Stimulated activated CD8-positive, alpha-beta memory T cell treated with anti-CD3 and anti-CD28 coated beads, Interleukin-15, amount 100 ng/mL, for 24 hours (primary cell): ENCODE results near the gene CFAP70.
A peak's percentile ranks its signal among the peaks of the same experiment; 100 is the strongest.

Experiments used
- DNase-seq: peaks from one replicate; pipeline ENCODE4 v3.0.0-alpha.2; 2020; ENCODE audit warnings: low read depth

Gene CFAP70

DNA sequence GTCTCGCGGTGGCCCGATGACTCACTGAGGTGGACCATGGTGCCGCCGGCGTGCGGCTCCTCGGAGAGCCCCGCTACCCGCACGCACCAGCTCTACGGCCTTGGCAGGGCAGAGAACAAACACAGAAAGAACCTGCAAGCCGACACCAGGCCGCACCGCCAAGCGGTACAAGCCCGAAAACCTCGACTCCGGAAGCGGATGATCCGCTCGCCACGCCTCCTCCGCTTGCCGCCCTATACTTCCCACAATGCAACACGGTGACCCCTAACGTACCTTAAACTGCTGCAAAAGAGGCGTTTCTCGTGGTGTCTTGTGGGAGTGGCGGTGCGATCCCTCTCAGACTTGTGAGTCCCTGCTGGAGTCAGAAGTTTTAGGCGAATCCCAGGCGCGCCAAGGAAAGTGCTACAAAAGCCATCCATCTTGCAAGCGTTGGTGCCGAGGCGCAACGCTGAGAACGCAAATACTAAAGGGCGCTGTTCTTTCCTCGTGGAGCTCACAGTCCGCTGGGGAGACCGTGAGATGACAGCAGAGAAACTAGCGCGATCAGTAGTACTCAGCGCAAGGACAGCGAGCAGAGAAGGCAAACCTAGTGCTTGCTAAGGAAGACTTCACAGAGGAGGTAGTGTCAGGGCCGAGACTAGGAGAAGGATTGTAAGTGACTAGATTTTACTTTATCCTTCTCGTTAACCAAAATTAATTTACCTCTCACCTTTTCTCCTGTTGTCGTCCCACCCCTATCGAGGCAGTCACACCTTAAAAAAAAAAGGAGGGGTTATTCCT lies 106.0 kb downstream of the CFAP70 start, which contains the start of gene MRPS16:
Gene MRPS16 (minus strand): TSS at position 200 of the 780 bp plus-strand sequence. CDS start 162 bp downstream, at position 38.
- DNase-seq, result peak; percentile 75

DNA sequence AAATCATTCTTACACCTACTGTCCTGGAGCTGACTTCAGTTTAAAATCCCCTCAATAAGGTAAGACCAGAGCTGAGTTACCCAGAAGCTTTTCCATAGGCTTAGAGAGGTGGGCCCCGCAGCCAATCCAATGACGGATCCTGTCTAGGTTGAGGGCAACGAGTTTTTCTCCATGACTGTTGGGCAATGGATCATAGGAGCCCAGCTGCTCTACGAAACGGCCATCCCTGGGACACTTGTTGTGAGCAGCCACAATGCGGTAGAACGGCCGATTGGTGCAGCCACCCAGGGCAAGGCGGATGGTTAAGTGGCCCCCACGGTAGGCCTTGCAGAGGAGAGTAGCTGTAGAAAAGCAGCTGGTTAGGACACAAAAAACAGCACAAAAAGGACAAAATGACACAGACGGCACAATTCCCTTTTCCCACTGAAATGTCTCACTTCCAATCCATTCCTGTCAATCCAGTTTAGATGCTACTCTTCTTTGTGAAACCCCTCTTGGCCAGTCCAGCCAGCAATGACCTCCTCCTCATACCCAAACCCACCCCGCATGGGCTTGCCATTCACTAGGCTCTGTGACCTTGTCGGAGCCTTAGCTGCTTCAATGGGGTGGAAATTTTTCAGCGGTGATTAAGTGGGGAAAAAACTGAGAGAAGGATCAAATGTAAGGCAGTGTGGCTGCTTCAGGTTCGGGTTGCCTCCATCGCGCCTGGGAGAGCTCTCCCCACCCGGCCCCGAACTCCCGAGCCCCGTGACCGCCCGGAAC lies 106.8 kb downstream of the CFAP70 start:
- no peak for DNase-seq

DNA sequence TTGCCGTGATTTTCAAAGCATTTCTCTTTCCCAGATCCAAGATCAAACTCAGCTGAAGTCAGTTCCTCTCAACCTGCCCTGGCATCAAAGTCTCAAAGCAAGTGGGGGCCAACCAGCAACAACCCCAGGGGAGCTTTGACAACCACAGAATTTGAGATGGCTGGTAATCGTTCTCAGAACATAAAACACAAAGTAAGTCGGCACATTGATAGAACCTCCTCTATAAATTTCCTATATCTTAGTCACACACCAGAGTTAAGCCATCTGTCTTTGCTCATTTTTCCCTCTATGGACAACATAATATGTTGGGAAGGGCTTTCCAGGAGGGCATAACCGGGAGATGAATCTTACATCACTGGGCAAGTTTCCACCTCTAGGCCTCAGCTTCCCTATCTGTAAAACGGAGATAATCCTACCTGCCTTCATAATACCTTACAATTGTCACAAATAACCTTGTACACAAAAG lies 110.4 kb downstream of the CFAP70 start:
- no peak for DNase-seq

DNA sequence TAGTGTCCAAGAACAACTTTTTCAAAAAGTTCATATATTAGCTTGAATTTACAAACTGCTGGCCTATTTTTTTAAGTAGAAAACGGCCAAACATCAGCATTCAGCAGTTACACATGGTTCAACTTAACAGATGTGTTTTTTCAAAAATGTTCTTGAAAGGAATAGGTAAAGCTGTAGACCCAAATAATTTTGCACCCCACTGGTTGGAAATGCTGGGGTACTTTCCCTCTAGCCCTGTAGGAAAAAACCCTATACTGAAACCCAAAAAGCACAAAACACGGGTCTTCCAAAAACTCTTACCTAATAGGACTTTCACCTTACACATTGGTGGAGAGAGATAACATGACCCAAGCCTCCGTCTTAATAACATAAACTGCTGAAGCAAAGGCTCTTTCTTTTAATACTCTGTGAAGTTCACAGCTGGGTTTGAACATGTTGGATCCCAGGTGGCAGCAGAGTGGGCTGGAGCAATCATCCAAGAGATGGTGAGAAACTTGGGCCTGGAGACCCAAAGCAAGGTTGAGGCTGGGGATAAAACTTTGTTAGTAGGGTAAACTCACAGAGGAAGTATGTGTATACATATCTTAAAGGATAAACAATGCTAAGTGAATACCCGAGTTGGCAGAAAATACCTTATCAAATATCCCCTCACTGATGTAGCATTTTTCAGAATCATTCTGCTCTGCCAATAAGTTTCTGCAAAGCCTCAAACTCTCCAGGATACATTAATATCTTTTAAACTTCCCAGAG lies 111.0 kb downstream of the CFAP70 start:
- no peak for DNase-seq

DNA sequence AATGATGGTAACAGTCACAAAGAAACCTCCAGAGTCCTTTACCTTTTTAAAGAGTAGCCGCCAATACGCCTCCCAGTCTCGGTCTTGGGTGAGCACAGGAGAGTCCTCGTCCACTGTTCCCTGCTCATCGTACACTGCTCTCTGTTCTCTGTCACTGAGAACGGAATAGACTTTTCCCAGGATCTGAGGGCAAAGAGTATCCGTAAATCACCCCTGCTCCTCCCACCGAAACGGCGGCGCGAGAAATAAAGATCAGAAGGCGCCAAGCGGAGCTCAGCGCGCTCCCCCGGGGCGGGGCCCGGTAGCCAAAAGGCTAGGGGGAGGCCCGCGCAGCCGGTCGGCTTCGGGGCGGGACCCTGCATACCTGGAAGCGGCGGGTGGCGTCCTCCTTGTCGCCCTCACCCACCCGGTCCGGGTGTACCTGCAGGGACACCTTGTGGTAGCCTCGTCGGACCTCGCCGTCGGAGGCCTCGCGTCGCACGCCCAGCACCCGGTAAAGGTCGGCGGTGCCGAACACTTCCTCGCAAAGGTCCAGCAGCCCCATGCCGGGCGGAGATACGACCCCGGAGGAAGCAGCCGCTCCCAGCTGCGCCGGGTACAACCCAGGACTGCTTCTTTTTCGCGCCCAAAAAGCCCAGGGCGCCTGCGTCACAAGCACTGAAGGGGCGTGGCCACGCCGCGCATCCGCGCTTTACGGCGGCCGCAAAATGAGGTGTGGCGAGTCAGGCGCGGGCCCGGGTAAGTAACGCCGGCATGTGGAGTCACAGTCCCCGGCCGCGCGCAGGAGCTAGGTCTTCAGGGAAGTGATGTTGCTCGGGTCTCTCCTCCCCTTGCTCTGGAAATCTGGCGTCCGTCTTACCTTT lies 111.8 kb downstream of the CFAP70 start, which contains the start of gene DNAJC9:
Gene DNAJC9 (minus strand): TSS at position 610 of the 863 bp plus-strand sequence. CDS start 66 bp downstream, at position 544.
- peak; percentile 96 for DNase-seq

DNA sequence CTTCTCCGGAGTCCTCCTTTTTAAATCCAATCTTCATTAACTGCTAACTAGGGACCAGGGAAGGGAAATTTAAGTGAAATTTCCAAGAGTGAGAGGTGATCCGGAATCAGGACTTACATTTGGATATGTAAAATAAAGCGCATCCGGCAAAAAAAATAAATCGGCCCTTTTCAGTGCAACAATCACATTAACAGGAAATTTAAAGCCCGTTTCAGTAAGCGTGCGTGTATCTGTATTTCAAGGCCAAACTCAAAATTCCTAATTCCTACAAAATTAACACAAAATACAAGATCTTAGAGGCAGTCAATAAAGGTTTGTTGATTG lies 112.4 kb downstream of the CFAP70 start:
- DNase-seq, result no peak

DNA sequence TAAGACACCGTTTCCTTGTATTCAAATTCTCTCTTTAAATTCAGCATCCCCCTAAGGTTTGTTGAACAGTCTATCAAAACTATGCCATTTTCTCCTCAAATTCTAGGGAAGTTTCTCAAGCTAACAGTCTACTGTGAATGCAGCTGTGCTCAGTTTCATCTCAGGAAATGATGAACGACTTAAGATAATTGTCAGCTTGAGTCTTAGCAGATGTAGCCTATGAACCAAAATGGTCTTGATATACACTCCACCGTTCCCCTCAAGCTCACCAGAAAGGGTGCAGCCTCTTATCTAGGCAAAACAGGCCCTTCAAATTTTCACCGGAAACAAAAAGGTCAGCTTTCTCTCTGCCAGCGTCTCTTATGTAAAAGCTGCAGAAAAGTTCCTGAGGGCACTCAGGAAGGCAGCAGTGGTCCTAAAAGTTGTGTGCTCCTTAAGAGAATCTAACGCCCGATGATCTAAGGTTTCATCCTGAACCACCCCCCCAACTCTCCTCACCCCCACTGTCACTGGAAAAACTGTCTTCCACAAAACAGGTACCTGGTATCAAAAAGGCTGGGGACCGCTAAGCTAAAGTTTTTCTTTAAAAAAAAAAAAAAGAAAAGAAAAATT lies 113.7 kb downstream of the CFAP70 start:
- DNase-seq, result no peak

DNA sequence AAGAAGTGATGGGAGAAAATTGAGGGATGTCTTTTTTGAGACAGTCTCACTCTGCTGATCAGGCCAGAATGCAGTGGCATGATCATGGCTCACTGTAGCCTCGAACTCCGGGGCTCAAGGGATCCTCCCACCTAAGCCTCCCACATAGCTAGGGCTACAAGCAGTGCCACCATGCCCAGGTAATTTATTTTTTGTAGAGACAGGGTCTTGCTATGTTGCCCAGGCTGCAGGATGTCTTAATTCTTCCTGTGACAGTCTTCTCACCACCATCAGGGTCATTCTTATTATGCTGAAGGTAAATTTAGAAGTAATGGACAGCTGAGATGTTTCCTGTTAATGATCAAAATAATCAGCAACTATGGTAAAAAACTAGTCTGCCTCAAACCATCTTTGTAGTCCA lies 118.8 kb downstream of the CFAP70 start:
- no peak for DNase-seq

DNA sequence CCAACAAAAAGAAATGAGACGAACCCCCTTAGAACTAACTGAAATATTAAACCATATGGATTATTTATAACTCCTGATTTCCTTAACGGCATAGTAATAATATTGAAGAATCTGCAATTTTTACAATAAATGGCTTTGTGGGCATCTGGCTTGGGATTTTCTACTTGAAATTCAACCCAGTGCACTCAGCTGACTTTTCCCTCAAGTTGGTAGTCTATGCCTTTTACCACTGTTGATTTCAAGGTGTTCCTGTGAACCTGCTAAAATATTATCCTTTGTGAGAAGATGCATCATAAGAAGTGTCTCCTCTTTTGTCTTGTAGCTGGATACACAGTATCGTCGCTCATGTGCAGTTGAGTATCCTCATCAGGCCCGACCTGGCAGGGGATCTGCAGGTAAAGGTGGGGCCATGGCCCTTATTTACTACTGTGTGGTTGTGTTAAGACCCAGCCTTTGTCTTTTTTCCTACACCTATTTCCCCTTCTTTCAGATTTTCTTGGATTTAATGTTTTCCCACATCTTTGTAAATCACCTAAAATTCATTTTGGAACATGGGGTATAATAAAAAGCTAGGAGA lies 119.6 kb downstream of the CFAP70 start:
- no peak for DNase-seq

DNA sequence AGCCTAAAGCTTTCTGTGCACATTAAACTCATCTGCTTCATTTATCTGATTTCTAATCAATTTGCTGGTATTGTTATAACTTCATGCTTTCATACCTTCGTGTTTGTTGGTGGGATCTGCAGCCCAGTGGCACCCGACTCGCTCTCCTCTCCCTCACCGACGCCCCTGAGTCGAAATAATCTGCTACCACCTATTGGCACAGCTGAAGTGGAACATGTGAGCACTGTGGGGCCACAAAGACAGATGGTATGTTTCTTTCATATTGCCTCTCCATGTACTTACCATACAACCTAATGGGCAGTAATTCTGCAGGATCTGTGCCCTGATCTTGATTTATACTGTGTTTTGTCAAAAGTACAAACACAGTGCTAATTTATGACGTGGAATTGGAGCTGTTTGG lies 124.0 kb downstream of the CFAP70 start:
- DNase-seq, result no peak

DNA sequence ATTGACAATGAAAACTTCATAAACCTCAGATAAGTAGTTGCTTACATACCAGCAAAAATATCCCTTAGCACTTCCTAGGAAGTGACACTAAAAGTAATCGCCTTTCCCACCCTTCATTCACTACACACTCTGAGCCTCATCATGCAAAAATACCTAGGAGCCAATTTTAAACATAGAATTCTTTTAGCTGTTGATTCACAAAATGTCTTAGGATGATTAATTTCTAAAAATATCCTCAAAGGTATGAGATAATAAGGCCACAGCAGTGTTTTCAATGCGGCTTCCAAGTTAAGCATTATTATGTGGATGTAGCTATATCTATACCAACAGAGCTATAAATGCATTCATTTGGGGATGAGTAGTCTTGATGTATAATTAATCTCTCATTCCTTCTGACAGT lies 124.8 kb downstream of the CFAP70 start:
- no peak for DNase-seq

DNA sequence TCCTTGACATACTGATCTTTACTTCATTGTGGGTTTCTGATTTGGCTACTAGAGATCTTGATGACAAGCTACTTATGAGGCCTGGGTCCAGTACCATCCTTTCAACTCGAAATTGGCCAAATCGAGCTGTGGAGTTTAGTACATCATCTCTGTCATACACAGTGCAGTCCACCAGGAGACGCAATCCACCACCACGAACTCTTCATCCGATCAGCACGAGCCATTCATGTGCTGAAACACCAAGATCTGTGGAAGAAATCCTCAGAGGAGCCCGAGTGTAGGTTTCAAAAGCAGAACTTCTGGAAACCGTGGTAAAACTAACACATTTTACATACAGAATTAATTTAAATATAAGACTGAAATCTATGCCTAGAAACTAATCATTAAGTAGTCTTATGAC lies 125.8 kb downstream of the CFAP70 start:
- no peak for DNase-seq

DNA sequence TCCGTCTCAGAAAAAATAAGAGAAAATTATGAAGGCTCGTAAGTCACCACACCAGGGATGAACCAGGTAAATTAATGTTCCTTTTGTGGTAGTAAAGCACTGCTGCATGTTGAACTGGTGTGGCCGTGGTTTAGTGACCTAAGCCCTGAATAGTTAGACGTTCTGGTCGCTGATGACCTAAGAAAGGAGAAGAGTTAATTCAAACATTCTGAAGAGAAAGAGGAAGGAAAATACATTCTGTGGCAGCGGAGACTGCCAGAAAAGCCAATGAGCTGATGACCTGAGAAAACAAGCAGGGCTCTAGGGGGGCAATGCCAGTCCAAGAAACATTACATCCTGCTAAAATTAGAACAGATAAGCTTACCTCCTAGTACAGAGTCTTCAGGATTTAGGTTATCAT lies 129.1 kb downstream of the CFAP70 start:
- no peak for DNase-seq

DNA sequence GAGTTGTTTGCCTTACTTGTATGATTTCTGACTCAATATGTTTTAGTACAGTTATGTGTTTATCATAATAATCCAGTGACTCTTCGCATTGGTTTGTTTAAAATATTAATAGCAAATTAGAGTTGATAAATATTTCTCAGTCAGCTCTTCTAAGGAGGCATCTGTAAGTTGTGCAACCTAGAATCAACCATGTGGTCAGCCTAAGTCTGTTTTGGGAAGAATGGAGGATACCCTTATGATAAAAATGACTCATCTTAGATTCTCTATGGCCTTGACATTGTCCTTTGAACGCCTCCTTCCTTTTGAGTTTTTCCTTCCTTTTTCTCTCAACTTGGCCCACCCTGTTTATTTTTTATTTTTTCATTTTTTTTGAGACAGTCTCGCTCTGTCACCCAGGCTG lies 130.4 kb downstream of the CFAP70 start:
- no peak for DNase-seq

DNA sequence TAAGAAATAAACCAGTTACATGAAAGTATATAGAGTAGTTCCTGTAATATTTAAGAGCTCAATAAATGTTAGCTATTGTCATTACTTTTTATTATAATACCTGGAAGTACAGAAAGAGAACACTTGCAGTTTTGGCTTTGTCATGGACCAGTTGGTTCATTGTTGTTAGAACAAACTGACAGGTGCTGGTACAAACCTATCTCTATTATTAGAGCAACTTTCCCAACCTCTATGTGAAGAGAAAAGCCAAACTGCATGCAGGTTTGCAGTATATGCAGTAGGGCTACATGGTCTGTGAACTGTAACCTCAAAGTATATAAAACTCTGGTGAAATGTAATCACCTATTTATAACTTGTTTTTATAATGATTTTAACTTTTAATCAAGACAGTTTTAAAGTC lies 132.0 kb downstream of the CFAP70 start:
- DNase-seq, result no peak

DNA sequence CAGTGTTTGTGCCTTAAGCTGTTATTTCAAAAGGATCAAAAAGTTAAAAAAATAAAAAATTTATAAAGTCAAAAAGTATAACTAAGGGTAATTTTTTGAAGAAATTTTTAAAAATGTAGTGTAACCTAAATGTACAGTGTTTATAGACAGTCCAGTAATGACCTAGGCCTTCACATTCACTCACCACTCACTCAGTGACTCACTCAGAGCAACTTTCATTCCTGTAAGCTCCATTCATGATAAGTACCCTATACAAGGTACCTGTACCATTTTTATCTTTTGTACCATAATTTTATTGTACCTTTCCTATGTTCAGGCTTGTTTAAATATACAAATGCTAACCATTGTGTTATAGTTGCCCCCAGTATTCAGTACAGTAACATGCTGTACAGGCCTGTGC lies 133.1 kb downstream of the CFAP70 start:
- DNase-seq, result no peak

DNA sequence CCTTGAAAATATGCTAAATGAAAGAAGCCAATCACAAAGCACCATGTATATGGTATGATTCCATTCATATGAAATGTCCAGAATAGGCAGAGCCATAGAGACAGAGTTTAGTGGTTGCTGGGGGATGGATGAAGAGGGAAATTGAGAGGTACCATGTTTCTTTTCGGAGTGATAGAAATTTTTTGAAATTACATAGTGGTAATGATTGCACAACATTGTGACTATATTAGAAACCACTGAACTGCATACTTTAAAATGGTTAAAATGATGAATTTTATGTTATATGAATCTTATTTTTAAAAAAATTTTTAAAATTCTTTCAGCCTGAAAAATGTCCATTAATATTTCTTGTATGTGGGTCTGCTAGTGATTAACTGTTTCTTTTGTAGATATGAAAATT lies 137.7 kb downstream of the CFAP70 start:
- no peak for DNase-seq

DNA sequence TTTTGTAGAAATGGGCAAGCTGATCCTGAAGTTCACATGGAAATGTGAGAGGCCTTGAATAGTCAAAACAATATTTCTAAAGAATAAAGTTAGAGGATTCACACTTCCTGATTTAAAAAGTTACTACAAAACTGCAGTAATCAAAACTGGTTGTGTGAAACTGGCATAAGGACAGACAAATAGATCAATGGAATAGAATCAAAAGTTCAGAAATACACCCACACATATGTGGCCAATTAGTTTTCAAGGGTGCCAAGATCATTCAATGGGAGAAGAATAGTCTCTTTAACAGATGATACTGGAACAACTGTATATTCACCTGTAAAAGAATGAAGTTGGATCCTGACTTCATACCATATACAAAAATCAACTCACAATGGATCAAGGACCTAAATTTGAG lies 139.3 kb downstream of the CFAP70 start:
- no peak for DNase-seq

DNA sequence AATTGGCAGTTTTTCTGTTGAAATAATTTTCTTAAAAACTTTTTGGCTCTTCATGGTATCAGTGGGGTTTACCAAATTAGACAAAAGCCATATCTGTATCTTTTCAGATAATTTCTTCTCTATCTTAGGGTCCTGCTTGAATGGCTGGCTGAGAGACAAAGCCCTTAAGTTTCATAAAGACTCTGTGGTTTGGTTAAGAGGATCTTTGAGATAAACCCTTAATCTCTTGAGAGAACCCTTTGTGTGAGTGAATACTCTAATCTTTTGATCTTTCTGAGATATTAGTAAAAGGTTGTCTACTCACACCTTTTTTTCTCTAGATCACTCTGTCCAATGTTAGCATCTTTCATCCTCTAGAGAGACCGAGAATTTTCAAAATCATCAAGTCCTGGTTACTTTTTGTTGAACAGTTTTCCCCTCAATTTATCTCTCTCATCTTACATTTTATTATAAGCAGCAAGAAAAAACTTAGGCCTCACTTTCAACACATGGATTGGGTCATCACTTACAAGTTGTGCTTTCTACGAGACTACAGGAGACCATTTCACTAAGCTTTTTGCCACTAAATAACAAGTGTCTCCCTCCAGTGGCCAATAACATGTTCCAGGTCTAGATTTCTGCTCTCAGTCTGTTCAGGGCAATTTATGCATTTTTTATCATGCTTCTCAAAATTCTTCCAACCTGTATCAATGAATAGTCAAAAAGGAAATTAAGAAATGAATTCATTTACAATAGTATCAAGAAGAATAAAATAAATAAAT lies 140.1 kb downstream of the CFAP70 start:
- no peak for DNase-seq

DNA sequence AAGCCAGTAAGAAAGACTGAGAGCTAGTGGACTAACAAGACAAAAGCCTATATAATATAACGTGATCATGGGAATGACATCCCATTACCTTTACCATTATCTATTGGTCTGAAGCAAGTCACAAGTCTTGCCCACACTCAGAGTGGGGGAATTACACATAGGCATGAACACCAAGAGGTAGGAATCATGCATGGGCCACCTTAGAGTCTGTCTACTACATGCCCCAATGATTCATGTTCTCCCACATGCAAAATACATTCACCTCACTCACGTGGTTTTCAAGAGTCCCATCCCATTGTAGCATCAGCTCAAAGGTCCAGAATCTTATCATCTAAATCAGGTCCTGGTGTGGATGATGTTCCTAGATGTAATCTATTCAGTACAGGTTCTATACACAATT lies 141.0 kb downstream of the CFAP70 start:
- no peak for DNase-seq
